ENCODE measurements around the gene PDE10A.

Gene PDE10A

DNA sequence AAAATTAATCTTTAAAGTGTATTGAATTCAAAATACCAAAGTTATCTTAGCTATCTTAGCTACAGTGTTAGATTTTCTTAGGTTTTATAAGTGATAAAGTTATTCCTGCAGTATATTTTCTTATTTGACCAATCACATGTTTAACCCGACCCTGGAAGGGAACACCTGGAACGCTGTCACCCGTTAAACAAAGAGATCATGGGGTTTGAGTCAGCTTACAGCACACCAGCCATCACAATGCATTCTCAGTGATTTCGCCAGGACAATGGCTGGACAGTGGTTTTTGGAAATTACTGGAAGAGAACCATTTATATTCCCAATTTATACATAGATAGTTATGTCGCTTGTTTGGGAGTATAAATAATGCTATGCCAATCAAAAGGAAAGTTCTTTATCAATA, 364.2 kb downstream of the PDE10A start:
- H3K27ac Mint-ChIP-seq: no peak overlapping the region
- H3K27me3 Mint-ChIP-seq: no peaks in the 10 kb centered on the region
- H3K9me3 Mint-ChIP-seq (ENCODE audit: low read depth): no peaks in the 10 kb centered on the region
- H3K4me3 Mint-ChIP-seq: no peak overlapping the region
- H3K36me3 Mint-ChIP-seq: no peaks in the 10 kb centered on the region
- H3K4me1 Mint-ChIP-seq (ENCODE audit: low read depth): no peaks in the 10 kb centered on the region

GRCh38 chr6:165298402-165298801, 364.6 kb downstream of the PDE10A start:
- Mint-ChIP-seq H3K4me1 (ENCODE audit: low read depth) (no peaks in the 10 kb centered on the region), H3K9me3 (ENCODE audit: low read depth) (no peaks in the 10 kb centered on the region), H3K27me3 (no peaks in the 10 kb centered on the region), H3K36me3 (no peaks in the 10 kb centered on the region), H3K4me3 (no peak overlapping the region), H3K27ac (no peak overlapping the region)

DNA sequence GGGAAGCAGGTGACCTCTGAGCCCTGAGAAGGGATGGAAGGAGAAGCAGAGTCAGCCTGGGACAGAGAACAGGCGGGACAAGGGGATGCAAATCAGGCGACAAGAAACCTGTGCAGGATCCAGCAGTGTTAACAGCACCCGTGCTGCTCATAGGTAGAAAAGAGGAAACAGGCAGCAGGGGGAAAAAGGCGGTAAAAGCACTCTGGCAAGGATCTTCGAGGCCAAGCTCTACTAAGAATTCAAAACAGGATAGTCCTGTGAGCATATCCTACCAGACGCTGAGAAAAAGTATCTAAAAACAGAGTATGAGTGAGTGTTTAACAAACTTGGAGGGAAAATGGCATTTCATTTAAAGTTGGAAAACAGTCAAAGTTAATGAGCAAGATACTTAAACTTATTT, 370.4 kb downstream of the PDE10A start:
- no peak overlapping the region for H3K27ac Mint-ChIP-seq

More for the DNA sequence above, 370.4 kb downstream of the PDE10A start:
- no peaks in the 10 kb centered on the region for H3K36me3 Mint-ChIP-seq
- H3K27me3 Mint-ChIP-seq: no peaks in the 10 kb centered on the region
- no peaks in the 10 kb centered on the region for H3K4me1 Mint-ChIP-seq (ENCODE audit: low read depth)
- H3K4me3 Mint-ChIP-seq: no peak overlapping the region
- no peaks in the 10 kb centered on the region for H3K9me3 Mint-ChIP-seq (ENCODE audit: low read depth)
